CD4-positive, alpha-beta T cell treated with Interleukin-21 for 1 hour (primary cell): ENCODE measurements around the gene ANKS1A.
"Not testable (repeated sequence)": the region's sequence is repeated elsewhere in the genome, so short reads cannot be mapped to it uniquely, and the experiment has no call there.

Experiments used
- DNase-seq: peaks from one replicate; pipeline ENCODE4 v3.0.0-alpha.2; 2020

ANKS1A gene

DNA sequence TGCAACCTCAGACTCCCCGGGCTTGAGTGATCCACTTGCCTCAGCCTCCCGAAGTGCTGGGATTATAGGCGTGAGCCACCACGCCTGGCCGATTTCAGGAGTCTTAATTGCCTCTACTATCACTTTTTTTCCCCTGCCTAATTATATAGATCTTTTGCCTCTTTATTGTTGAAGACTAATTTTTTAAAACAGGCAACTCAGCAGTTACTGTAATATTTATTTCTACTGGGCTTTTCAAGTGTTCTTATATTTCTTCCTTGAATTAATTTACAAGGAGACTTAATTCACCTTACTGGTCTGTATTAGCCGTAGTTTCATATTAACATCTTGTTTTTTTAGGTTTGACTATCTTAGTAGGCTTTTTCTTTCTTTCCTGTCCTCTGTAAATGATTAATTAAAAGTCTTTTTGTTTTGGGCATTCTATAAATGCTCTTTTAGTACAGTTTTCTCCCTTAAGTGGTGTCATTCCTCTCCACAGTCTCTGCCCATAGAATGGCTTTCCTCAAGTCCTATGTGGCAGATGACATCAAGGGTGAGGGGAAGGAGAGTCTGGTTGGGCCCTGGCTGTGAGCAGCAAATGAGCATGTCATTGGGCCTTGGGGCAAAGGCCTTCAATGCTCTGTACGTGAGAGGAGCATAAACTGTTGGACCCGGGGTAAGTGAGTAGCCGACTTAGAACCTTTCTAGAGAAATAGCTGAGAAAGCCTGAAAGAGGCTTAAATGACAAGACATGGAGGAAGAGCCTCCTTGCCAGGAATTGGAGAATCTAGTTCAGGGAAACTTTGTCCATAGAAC, 36.0 kb downstream of the ANKS1A start:
- DNase-seq, result no peak

DNA sequence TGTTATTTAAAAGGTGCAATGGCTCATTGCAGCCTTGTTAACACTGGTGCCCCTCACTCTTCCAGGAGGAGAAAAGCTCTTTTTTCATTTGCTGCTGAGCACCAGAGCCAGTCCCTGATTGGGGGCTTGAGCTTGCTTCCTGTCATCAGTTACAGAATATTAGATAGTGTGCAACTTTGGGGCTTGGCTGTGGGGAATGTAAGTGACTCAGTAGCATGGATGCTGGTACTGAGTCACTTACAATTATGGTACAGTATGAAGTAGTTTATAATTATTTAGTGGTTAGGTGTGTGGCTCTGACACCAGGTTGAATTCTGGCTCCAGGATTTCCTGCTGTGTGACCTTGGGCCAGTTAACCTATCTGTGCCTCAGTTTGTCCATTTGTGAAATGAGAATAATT, 37.6 kb downstream of the ANKS1A start:
- no peak for DNase-seq

DNA sequence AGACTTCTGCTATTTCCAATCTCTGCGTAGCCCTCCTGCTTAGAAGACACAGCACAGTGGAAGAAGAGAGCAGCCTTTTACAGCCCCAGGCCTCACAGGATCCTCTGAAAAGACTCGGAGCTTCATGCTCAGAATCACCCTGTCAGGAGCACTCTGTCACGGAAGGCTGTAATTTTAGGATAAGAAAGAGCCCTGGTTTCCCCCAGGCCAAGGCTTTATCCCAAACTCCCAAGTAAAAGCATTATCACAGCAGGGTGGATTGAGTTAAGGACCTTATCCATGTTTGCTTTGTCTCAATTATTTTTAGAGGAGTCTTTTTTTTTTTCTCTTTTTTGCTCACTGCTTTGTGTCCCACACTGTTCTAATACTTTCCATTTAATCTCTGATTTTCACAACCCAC, 39.2 kb downstream of the ANKS1A start:
- no peak for DNase-seq

DNA sequence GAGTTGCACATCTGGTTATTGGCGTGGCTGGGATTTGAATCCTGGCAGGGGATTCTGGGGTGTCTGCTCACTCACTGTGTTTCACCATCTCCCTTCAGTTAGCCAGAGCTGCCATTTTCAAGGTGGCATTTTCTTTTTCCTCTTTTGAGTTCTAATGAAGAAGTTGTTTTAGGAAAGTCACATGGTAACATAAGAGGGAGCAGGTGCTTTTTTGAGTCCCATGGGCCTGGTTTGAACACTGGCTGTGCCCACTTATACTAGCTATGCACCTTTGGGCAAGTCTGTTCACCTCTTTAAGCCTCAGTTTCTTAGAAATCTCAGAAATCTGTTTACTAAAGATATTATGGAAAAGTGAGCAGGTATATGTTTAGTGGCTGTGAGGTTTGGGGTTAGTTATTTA, 39.6 kb downstream of the ANKS1A start:
- DNase-seq, result no peak

DNA sequence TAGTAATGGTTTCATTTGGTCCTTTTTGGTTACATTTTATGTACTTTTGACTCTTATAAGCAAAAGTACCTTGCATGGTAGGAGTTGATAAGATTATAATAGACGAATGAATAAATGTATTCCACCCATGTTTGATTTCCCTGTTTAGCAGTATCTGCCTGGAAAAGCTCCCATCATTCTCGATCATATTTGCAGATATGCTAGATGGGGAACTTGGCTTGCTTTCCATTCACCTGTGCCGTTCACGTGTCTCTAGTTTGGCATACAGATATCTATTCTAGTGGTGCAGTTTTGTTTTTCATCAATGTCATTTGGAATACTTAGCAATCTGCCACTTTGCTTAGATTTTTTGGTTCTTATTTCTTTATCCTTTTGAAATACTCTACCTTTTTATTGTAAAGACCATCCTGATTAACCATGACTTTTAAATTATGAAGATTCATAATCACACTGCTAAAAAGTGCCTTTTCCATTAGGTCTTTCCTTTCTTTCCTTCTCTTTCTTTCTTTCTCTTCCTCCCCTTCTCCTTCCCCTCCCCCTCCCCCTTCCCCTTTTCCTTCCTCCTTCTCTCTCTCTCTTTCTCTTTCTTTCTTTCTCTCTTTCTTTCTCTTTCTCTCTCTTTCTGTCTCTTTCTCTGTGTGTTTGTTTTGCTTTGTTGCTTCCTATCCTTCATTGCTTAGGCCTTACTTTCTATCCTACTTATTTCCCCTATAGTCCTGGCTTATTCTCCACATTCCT, 40.4 kb downstream of the ANKS1A start:
- no peak for DNase-seq

DNA sequence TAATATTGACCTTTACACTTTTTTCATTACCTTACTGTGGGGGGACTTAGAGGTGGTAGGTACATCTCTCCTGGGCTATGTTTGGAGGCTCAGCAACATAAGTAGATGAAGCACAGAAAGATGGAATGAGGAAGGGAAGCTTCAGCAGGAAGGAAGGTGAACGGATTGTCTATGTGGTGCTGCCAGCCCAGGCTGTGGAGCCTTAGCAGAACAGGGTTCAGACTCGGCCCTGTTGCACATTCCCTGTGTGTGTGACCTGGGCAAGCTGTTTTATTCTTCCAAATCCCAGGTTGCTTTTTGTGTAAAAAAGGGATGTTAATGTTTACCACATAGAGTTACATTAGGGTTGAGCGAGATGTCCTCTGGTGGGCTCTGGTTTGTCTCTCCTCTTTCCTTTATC, 41.2 kb downstream of the ANKS1A start:
- no peak for DNase-seq

DNA sequence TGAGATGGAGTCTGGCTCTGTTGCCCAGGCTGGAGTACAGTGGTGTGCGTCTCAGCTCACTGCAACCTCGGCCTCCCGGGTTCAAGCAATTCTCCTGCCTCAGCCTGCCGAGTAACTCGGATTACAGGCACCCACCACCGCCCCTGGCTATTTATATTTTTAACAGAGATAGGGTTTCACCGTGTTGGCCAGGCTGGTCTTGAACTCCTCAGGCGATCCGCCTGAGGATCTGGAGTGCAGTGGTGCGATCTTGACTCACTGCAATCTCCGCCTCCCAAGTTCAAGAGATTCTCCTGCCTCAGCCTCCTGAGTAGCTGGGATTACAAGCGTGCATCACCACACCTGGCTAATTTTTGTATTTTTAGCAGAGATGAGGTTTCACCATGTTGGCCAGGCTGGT, 43.1 kb downstream of the ANKS1A start:
- not testable (repeated sequence) for DNase-seq

DNA sequence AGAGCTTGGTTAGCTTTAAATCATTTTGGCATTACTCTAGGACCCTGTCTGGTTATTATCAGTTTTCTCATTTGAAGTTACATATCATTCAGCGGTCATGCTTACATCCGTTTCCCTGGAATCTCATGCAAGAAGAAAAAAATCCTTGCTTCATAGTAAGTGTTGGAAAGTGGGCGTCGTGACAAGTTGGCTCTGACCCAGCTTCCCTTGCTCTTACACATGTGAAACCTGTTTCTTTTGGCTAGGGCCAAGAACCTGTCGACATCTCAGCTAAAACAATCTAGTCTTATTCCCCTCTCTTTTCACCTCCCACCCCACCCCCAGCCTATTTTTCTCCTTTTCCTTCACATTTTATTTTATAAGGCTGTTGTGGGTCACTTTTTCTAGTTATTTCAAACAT, 45.5 kb downstream of the ANKS1A start:
- no peak for DNase-seq

DNA sequence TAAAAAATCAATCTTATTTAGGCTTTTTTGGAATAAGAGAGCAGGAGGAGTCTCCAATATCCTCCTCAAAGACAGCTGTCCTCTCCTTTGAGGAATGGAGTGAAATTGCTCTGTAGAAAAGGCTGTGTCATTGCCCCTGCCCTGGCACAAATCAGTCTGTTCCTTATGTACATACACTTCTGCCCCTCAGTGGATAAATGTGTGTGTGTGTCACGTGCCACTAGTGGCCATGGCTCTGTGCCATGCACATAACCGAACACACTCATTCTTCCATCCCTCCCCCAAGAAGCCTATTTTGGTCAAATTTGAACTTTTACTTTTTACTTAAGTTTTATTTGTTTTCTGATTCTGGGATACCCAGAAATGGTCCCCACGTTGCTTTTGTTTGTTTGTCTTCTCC, 49.2 kb downstream of the ANKS1A start:
- no peak for DNase-seq

DNA sequence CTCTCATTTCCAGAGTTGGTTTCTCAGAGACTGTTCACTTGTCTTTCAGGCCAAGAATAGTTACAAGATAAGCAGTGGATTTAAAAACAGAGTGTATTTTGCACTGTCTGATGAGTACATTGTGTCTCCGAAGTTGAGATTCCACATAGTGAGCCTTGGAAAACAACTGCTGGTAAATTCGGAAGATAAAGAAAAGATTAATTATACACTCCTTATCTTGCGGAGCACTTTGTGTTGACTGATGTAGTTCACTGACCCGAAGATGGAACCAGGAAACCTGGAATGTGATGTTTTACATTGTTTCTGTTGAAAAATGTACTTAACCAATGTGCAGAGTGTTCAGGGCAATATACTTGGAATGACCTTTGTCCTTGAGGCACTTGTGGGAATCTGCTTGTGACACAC, 51.0 kb downstream of the ANKS1A start:
- DNase-seq, result no peak

DNA sequence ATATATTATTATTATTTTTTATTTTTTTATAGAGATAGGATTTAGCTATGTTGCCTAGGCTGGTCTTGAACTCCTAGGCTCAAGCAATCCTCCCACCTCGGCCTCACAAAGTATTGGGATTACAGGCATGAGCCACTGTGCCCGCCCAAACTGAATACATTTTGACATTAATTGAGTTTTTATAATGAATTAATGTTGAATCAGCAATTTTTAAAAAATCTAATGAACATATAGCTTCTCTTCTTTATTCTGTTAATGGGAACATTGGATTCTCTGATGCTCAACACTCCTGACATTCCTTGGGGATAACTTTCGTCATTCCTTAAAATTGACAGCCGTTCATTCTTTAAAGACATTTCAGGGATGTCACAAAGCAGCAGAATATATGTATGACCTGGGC, 52.4 kb downstream of the ANKS1A start:
- DNase-seq, result no peak

DNA sequence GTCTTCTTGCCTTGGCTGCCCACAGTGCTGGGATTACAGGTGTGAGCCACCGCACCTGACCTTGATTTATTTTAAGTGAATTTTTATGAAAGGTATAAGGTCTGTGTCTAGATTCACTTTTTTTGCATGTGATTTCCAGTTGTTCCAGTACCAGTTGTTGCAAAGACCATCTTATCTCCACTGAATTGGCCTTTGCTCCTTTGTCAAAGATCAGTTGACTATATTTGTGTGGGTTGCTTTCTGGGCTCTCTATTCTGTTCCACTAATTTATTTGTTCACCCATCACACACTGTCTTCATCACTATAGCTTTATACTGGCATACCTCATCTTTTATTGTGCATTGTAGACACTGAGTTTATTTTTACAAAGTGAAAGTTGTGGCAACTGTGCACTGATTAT, 56.3 kb downstream of the ANKS1A start:
- no peak for DNase-seq

DNA sequence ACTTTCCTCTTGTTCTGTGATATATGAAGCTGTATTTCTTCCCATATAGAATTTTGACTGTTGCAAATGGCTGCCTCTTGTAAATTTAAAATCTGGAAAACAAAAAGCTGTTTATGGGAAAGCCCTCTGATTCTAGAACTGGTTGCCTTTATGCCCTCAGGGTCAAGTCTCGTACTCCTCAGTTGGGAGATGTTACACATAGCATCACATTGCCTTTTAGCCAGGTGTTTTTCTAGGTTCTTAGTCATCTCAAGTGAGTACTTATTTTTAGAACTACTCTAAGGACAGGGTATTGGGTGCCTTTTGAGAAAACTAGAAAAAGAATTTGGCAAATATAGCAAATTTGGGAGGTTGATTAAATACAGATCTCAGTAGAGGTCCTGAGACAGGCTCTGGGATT, 58.5 kb downstream of the ANKS1A start:
- no peak for DNase-seq

DNA sequence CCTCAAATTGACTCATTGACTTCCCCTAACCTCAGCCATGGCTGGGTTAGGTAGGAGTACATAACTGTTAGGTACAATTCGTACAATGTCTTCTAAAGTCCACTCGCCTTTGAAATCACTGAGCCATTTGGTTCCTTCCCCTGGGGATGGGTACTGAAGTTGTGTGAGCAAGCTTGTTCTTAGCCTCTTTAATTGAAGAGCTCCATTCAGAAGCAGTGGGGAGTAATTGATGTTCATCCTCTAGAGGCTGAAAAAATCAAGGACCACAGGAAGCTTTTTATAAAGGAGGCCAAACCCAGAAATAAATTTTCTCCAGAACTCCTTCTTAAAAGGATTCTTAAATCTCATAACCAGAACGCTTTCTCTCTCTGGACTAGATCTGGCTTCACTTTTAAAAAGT, 60.6 kb downstream of the ANKS1A start:
- DNase-seq, result no peak

DNA sequence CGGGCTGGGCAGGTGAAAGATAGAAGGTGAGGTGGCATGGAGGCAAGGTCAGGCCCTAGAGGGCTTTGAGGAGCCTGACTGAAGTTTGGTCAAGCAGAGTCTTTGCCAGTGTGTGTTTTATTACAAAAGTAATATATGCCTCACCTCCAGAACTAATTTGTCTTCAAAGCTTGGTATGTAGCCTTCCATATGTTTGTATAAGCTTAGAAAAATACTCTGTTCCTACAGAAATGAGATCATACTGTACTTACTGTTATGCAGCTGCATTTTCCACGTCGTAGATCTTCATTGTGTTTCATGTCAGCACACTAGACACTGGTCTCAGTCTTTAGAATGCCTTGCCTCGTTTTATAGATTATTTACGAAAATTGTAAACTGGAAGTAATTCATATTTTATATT, 61.8 kb downstream of the ANKS1A start:
- no peak for DNase-seq

DNA sequence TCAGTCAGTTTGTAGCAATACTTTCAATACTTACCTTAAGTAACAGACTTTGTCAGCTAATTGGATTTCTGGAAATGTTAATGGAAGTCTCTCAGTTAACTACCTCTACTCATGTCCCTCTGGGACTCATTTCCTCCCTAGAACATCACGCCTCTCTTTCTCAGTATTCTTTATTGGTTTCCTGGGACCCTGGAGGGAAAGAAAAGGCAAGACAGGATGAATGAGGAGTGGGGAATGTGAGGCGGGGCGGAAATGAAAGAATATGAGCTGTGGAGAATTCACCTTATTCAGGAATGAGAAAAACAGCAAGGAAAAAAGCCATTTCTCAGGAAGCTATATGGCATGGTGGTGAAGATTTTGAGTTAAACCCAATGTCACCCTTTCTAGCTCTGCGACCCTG, 62.7 kb downstream of the ANKS1A start:
- DNase-seq, result no peak

DNA sequence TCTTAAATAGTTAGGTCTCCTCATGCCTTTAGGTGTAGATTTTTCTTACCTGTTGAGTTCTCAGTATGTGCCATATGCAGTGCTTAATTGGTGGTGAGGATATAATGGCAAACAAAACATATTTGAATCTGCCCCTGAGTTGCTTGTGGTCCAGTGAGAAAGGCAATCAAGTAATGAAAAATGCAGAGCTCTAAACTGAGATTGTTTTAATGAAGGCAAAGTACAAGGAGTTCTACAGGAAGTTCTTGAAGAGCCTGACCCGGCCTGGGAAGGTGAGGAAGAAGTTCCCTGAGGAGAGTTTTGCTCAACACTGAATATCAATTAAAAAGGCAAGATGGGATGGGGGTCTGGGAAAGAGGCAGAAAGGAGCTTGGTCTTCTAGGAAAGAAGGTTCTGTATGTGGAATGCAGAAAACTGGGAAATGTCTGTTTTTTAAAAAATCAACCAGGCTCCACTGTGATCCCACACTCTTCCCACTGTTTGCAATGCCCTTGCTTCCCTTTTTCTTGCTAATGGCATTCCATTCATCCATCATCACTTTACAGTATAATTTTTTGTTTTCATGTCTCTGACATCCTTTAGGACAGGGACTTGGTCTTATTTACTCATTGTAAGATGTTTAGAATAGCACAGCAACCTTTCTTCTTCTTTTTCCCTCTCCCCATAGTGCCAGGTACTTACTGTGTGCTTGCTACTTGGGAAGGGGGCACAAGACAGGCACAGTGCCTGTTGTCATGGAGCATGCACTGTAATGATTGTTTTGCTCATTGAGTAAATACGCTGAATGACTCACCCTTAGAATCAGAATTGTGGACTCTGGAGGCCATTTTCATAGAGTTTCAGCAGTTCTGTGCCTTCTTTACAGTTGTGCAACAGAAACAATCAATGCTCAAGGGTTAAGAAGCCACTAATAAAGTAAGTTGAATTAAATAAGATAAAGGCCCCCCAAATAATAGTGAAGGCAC, 64.3 kb downstream of the ANKS1A start:
- no peak for DNase-seq

DNA sequence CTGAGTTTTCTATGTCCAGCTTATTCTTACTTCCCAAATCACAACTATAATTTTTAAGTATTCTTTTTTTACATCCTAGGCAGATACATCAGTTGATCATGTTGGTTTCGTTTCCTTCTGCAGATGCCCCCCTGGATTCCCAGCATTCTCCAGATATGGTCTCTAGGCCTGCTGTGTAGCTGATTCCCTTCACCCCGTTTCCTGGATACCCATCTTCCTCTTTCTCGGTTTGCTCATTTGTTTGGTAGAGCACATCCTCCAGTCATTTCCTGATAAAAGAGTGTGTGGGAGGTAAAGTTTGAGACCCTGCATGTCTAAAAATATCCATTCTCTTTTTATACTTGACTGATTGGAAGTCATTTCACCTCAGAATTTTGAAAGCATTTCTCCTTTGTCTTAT, 66.4 kb downstream of the ANKS1A start:
- DNase-seq, result no peak

DNA sequence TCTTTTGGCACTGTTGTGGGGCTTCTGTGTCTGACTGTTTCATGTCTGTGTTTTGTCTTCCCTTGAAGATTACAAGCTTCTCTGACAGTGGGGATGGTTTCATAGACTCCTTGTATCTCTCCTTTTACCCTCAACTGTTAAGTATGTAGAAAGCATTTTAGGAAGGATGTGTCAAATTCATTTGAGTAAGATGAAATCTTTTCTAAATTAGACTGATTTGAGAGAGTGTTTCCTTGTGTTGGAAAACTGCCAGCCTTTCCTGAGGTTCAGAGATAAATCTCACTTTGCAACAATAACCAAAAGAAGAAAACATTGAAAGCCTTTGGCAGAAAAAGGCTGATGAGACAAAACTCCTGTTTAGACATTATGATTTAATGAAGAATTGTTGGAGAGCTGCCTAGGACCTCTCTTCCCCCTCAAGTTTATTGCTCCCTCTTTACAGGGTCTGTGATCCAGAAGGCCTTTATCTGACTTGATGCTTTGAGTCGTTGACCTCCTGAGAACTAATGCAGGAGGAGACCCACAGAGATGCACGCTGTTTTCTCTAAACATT, 68.3 kb downstream of the ANKS1A start:
- DNase-seq, result no peak

DNA sequence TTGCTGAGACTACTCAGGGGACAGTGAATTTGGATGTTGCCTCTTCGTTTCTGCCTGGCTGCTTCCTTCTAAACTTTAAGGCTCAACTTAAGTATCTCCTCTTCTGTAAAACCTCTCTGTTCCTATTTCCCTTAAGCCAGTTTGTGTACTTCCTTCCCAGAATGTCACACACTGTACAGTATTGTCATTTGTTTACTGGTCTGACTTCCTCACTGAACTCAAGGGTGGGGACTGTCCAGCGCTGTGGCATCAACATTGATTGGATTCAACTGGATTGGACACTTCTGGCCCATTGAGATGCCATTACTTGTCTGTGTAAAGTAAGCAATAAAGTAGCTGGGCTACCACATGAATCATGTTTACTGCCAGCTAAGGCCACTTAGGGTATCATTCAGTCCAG, 69.7 kb downstream of the ANKS1A start:
- no peak for DNase-seq

DNA sequence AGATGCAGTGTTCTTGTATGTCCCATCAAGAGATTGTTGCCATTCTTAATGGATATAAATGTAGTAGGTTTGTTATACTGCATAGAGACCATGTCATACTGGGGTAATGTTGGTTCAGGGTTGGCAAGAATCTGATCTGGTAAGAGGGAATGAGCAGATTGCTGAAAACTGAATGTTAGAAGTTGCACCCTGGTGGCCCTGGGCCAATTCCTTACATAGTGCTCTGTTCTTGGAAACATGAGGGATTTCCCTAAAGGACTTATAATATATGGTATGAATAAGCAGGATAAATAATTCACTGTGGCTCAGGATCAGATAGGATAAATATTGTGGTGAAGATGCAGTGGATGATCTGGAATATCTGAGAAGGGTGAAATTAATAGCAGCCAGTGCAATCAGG, 70.2 kb downstream of the ANKS1A start:
- no peak for DNase-seq

DNA sequence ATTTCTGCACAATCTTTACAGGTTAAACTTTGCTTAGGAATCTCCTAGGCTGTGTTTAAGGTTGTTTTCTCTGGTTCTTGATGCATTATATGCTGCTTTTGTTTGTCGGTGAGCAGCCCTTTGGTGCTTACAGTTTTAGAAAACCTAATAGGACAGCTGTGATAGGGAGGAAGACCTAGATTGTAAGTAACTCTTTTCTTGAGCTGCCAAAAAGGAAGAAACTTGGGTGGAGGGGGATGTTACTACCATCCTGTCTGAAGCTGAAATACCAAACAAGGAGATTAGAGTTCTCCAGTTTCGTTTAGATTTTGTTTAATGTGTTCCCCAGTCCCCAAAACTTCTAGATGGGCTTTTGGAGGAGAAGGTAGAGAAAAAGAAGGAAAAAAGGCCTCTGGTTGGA, 72.0 kb downstream of the ANKS1A start:
- DNase-seq, result no peak

DNA sequence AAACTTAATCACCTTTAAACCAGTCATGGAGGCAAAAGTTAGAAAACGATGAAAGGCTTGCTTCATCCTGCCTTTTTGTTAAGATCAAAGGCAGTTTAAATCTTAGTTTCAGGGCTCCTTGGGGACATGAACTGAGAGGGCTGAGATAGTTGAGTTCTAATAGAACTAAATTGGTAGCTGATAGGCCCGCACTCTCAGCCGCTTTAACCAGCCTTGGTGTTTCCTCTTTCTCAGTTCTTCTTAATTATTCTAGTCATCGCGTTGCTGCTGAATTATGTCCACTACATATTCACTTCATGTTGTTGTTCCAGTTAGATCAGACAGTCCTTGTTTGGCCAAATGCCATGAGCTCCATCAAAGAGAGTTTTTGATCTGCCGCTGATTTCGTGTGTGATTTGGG, 72.5 kb downstream of the ANKS1A start:
- no peak for DNase-seq
